Hematopoietic multipotent progenitor cell treated with erythropoietin and hydrocortisone succinate and interleukin-3 and kit ligand, for 15 days (in vitro differentiated cells): Measurements from ENCODE around the gene GNG11.
"Not testable (repeated sequence)": the region's sequence is repeated elsewhere in the genome, so short reads cannot be mapped to it uniquely, and the experiment has no call there.

Experiments
- DNase-seq: peaks from one replicate; pipeline ENCODE4 v3.0.0-alpha.2; 2015; ENCODE audit warnings: low spot score

Gene GNG11

GRCh38 chr7:93911661-93912060, 9.9 kb upstream of the GNG11 start:
- DNase-seq, result not testable (repeated sequence)

- no peak for DNase-seq
Observed at GRCh38 chr7:93913197-93913596, 8.3 kb upstream of the GNG11 start.

- no peak for DNase-seq
Observed at GRCh38 chr7:93914581-93915066, 6.9 kb upstream of the GNG11 start.

GRCh38 chr7:93915206-93915842, 6.2 kb upstream of the GNG11 start:
- not testable (repeated sequence) for DNase-seq

- not testable (repeated sequence) for DNase-seq
Observed at GRCh38 chr7:93915888-93916287, 5.6 kb upstream of the GNG11 start.

- DNase-seq, result not testable (repeated sequence)
Observed at GRCh38 chr7:93916315-93916714, 5.2 kb upstream of the GNG11 start.

GRCh38 chr7:93920496-93921182, 896 bp upstream of the GNG11 start:
- no peak for DNase-seq

- no peak for DNase-seq
Observed at GRCh38 chr7:93921186-93921585, 349 bp upstream of the GNG11 start.

GRCh38 chr7:93923296-93923695, 1.8 kb downstream of the GNG11 start:
- DNase-seq, result no peak

GRCh38 chr7:93923942-93924341, 2.4 kb downstream of the GNG11 start:
- DNase-seq, result no peak

- no peak for DNase-seq
Observed at GRCh38 chr7:93926800-93927199, 5.3 kb downstream of the GNG11 start.

GRCh38 chr7:93927585-93927984, 6.0 kb downstream of the GNG11 start:
- no peak for DNase-seq

GRCh38 chr7:93931655-93932054, 10.1 kb downstream of the GNG11 start:
- DNase-seq, result no peak

- no peak for DNase-seq
Observed at GRCh38 chr7:93933156-93933555, 11.6 kb downstream of the GNG11 start.

- no peak for DNase-seq
Observed at GRCh38 chr7:93935102-93935501, 13.6 kb downstream of the GNG11 start.

GRCh38 chr7:93937818-93938217, 16.3 kb downstream of the GNG11 start:
- DNase-seq, result no peak

- DNase-seq, result no peak
Observed at GRCh38 chr7:93938293-93938692, 16.8 kb downstream of the GNG11 start.

GRCh38 chr7:93941945-93942344, 20.4 kb downstream of the GNG11 start:
- DNase-seq, result no peak

- no peak for DNase-seq
Observed at GRCh38 chr7:93943816-93944540, 22.4 kb downstream of the GNG11 start.

- no peak for DNase-seq
Observed at GRCh38 chr7:93944673-93945072, 23.1 kb downstream of the GNG11 start.

GRCh38 chr7:93945083-93945482, 23.5 kb downstream of the GNG11 start:
- no peak for DNase-seq

- DNase-seq, result no peak
Observed at GRCh38 chr7:93945756-93946535, 24.4 kb downstream of the GNG11 start.
